Neutrophil (primary cell): ENCODE data around the gene TRPM8.
"Not testable (repeated sequence)": the region's sequence is repeated elsewhere in the genome, so short reads cannot be mapped to it uniquely, and the experiment has no call there.

Source experiments
- H3K27ac ChIP-seq: fragments of 200-600 bp; sonication (generic); 2 replicates; pipeline ENCODE4 v1.5.1; 2016; ENCODE audit warnings: mild to moderate bottlenecking, moderate library complexity
- H3K27me3 ChIP-seq: fragments of 200-600 bp; sonication (generic); 2 replicates; pipeline ENCODE4 v1.6.0; 2016; ENCODE audit warnings: mild to moderate bottlenecking
- H3K36me3 ChIP-seq: fragments of 200-600 bp; sonication (generic); 2 replicates; pipeline ENCODE4 v1.5.1; 2017
- H3K4me1 ChIP-seq, 2 experiments: fragments of 200-600 bp in 1 of 2; sonication (generic) in 1 of 2; 1 replicate in 1 of 2; 2 replicates in 1 of 2; pipeline versions ENCODE4 v1.5.1 to v1.6.1; 2013 to 2016; ENCODE audit warnings: low read depth in 1 of 2, low read length in 1 of 2, mild to moderate bottlenecking in 1 of 2, moderate library complexity in 1 of 2; ENCODE audit not compliant: control insufficient read depth in 1 of 2, insufficient read depth in 1 of 2
- H3K4me3 ChIP-seq, 2 experiments: fragments of 200-600 bp in 1 of 2; sonication (generic) in 1 of 2; 1 replicate in 1 of 2; 2 replicates in 1 of 2; pipeline ENCODE4 v1.5.1; 2013 to 2016; ENCODE audit warnings: low read depth in 1 of 2, low read length in 1 of 2, mild to moderate bottlenecking in 1 of 2, moderate library complexity in 1 of 2
- H3K9me3 ChIP-seq: fragments of 200-600 bp; sonication (generic); 2 replicates; pipeline ENCODE4 v1.5.1; 2016
- CTCF ChIP-seq: fragments of 200-600 bp; sonication (generic); IDR thresholded peaks from 2 replicates; pipeline ENCODE4 v1.5.1; 2016; ENCODE audit warnings: antibody characterized with exemption

Gene TRPM8

GRCh38 chr2:233961905-233962304 is 44.7 kb downstream of the TRPM8 start:
- Histone ChIP-seq H3K27ac (no peak overlapping the region), H3K36me3 (no peaks in the 10 kb centered on the region), H3K27me3 (no peaks in the 10 kb centered on the region), H3K4me1 (no peaks in the 10 kb centered on the region), H3K4me3 (no peak overlapping the region), H3K9me3 (no peaks in the 10 kb centered on the region)
- no peak for TF ChIP-seq CTCF

GRCh38 chr2:233964581-233964980 is 47.4 kb downstream of the TRPM8 start:
- H3K27ac ChIP-seq, result no peak overlapping the region

GRCh38 chr2:233965032-233965603 is 47.9 kb downstream of the TRPM8 start:
- Histone ChIP-seq H3K9me3 (no peaks in the 10 kb centered on the region), H3K27me3 (no peaks in the 10 kb centered on the region), H3K27ac (no peak overlapping the region), H3K4me1 (no peaks in the 10 kb centered on the region), H3K36me3 (no peaks in the 10 kb centered on the region), H3K4me3 (no peak overlapping the region)
- TF ChIP-seq CTCF, result no peak

More at GRCh38 chr2:233964581-233964980, 47.4 kb downstream of the TRPM8 start:
- H3K9me3 ChIP-seq, result no peaks in the 10 kb centered on the region
- no peak overlapping the region for H3K4me3 ChIP-seq
- H3K27me3 ChIP-seq, result no peaks in the 10 kb centered on the region
- no peaks in the 10 kb centered on the region for H3K36me3 ChIP-seq
- no peaks in the 10 kb centered on the region for H3K4me1 ChIP-seq
- TF ChIP-seq CTCF, result no peak

GRCh38 chr2:233965646-233966045 is 48.5 kb downstream of the TRPM8 start:
- not testable (repeated sequence) for H3K27me3 ChIP-seq, H3K27ac ChIP-seq, H3K36me3 ChIP-seq, H3K4me1 ChIP-seq, H3K4me3 ChIP-seq, H3K9me3 ChIP-seq

GRCh38 chr2:233966388-233966787 is 49.2 kb downstream of the TRPM8 start:
- Histone ChIP-seq H3K4me1 (no peaks in the 10 kb centered on the region), H3K36me3 (no peaks in the 10 kb centered on the region), H3K4me3 (no peak overlapping the region), H3K9me3 (no peaks in the 10 kb centered on the region), H3K27ac (no peak overlapping the region), H3K27me3 (no peaks in the 10 kb centered on the region)
- TF ChIP-seq CTCF, result no peak

- no peak overlapping the region for H3K27ac ChIP-seq
- TF ChIP-seq CTCF, result no peak
- H3K27me3 ChIP-seq, result no peaks in the 10 kb centered on the region
Observed at GRCh38 chr2:233967164-233967563, 50.0 kb downstream of the TRPM8 start.

More at GRCh38 chr2:233967164-233967563, 50.0 kb downstream of the TRPM8 start:
- Histone ChIP-seq H3K4me3 (no peak overlapping the region), H3K9me3 (no peaks in the 10 kb centered on the region), H3K36me3 (no peaks in the 10 kb centered on the region), H3K4me1 (no peaks in the 10 kb centered on the region)
